HG03378 (cell line): ENCODE measurements around the gene PRR23C.
"Not testable (repeated sequence)": the region's sequence is repeated elsewhere in the genome, so short reads cannot be mapped to it uniquely, and the experiment has no call there.

Source experiments
- ATAC-seq: cut with Tn5 transposase; IDR thresholded peaks from one replicate; pipeline ENCODE4 v1.9.1; 2021; ENCODE audit warnings: mild to moderate bottlenecking, moderate library complexity; ENCODE audit not compliant: unreplicated experiment

Gene PRR23C

DNA sequence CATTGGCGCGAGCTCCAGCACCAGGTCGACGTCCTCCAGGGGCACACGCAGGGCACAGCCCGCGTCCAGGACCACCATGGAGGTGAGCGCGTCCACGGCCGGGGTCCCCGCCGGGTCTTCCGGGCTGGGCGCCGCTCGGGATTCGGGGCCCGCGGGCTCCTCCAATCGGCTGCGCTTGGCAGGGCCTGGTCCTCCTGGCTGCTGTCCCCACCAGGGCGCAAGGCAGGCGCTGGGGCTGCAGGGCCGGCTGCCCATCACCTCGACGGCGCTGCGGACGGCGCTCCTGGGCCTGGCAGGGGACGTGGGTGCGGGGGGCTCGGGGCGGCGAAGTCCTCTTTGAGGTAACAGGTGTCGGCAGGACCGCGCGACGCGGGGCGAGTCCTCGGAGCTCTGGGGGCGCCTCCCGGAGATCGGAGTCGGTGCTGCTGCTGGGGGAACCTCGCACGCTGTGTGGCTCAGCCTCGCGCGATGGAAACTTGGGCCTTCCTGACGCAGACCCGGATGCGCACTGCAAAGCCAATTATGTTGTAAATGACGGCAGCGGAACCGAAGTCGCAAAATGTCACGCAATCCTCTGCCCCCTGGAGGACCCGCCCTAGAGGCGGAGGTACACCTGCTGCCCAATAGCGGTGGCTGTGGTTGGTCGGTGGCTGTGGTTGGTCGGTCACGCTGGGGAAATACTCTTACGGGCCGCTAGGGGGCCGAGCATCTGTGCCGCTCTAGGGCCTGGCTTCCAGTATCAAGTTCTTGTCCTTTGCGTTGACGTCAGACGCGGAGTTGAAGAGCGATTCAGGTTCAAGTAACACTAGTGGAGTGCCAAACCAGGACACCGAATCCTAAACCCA, at the start of gene PRR23C:
Gene PRR23C, minus strand, starts transcription at position 527 of the 845 bp plus-strand sequence. Its CDS starts 272 bp downstream, at position 255.
- no peak for ATAC-seq

DNA sequence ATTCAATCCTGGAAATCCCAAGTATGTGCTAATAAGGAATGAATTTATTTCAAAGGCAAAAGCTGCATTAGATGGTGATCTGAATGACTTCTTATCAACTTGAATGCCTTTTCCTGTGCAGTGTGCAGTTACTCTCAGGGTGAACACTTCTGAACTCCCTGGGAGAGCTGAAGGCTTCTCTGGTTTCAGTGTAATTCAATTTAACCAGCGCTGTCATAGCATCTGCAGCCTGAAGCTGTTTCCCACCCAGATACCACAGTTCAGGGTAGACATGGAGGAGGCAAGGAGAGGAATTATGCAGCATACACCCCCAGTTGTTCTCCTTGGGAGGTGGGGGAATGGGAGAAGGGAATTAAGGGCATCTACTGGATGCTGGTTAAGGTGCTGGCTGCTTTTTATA, 49.1 kb upstream of the PRR23C start:
- ATAC-seq: no peak

DNA sequence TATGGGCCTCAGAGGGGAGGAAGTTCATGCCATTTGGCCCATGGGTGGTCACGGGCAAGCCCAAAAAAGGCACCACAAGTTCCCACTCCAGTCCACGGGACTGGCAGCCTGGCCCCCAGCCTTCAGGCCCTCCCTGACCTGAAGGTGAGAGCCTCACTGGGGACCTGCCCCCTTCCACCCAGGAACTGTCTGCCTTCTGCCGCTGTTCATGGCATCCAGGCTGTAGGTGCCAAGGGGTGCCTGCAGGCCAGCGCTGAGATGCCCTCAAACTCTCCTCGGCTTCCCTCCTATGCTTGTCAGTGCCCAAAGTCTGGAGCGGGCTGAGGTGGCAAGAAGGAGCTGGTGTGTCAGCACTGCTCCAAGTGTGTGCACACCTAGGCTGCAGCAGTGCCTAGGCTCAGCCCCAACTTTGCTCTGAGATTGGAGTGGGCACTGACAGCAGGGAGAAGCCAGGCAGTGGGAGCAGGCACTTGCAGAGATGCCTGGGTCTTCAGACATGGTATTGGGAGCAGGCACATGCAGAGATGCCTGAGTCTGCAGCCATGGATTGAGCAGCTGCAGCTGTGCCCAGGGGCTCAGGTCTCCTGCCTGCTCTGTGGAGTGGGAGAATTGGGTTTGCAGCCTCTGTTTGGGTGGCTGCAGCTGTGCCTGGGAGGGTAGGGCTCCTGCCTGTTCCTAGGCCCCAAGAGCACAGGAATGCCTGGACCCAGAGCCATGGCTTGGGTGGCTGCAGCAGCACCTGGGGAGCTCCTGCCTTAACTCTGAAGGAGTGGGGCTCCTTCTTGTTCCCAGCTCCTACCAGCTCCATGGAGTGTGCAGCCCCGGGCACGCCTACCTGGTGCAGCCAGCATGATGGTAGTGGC, 44.0 kb upstream of the PRR23C start:
- no peak for ATAC-seq

DNA sequence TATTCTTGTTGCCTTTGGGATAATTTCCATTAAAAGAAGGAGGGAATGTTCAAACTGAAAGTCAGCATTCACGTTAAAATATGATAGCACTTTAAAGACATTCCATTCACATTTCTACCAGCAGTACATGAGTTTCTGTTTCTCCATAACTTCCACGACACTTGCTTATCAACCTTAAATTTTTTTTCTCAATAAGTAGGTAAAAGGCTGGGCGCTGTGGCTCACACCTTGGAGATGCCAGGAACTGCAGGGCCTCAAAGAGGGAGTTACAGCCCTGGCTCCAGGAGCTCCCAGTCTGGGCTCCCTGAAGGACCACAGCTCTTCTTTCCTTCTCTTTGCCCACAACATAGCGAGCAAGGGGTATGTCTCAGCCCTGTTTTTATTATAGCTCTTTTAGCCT, 42.9 kb upstream of the PRR23C start:
- ATAC-seq: no peak

DNA sequence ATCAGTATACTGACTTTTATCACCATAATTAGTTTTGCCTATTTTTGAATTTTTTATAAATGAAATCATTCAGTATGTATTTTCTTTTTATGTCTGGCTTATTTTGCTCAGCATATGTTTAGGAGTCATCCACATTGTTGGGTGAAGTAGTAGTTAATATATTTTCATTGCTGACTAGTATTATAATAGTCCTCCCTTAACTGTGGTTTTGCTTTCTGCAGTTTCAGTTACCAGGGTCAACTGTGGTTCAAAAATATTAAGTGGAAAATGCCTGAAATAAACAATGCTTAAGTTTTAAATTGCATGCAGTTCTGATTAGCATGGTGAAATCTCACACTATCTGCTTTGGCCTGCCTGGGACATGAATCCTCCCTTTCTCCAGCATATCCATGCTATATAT, 39.5 kb upstream of the PRR23C start:
- no peak for ATAC-seq

DNA sequence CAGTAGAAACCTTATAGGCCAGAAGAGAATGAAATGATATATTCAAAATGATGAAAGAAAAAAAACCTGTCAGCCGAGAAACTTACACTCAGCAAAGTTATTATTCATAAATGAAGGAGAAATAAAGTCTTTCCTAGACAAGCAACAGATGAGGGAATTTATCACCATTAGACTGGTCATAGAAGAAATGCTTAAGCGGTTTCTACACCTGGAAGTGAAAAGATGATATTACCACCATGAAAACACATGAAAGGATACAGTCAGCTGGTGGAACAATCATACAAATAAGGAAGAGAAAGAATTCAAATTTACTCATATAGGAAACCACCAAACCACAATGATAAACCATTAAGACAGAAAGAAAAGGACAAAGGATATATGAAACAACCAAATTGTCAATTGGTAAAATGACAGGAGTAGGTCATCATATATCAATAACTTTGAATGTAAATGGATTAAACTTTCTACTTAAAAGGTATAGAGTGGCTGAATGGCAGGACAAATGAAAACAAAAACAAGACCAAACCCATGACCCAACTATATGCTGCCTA, 29.9 kb upstream of the PRR23C start:
- no peak for ATAC-seq

DNA sequence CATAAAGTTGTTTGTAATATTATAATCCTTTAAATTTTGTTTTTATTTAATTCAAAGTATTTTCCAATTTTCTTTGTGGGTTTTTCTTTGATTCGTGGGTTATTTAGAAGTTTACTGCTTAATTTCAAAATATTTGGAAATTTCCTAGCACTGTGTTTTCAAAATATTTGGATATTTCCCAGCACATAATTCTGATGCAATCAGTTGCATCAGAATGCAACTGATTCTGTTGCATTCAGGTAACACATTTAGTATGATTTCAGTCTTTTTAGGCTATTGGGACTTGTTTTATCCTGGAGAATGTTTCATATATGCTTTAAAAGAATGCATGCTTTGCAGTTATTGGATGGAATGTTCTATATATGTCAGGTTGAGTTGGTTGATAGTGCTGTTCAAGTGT, 18.2 kb upstream of the PRR23C start:
- no peak for ATAC-seq

DNA sequence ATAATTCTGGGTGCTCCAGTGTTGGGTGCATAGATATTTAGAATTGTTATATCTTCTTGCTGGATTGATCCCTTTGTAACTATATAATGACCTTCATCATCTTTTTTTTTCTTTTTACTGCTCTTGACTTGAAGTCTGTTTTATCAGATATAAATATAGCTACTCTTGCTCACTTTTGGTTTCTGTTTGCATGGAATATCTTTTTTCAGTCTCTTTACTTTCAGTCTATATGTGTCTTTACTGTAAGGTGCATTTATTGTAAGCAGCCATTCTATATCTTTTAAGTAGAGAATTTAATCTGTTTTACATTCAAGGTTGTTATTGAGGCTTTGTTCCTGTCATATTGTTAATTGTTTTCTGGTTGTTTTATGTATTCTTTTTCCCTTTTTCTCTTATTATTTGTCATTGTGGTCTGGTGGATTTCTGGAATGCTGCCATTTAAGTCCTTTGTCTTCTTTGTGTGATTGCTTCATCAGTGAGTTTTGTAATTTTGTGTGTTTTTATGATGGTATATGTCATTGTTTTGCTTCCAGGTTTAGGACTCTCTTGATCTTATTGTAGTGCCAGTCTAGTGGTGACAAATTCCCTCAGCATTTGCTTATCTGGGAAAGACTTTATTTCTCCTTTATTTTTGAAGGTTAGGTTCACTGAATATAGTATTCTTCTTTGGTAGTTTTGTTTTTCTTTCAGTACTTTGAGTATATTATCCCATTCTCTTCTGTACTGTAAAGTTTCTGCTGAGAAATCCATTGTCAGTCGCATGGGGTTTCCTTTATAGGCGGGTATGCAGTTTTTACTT, 8.3 kb upstream of the PRR23C start:
- ATAC-seq: no peak

DNA sequence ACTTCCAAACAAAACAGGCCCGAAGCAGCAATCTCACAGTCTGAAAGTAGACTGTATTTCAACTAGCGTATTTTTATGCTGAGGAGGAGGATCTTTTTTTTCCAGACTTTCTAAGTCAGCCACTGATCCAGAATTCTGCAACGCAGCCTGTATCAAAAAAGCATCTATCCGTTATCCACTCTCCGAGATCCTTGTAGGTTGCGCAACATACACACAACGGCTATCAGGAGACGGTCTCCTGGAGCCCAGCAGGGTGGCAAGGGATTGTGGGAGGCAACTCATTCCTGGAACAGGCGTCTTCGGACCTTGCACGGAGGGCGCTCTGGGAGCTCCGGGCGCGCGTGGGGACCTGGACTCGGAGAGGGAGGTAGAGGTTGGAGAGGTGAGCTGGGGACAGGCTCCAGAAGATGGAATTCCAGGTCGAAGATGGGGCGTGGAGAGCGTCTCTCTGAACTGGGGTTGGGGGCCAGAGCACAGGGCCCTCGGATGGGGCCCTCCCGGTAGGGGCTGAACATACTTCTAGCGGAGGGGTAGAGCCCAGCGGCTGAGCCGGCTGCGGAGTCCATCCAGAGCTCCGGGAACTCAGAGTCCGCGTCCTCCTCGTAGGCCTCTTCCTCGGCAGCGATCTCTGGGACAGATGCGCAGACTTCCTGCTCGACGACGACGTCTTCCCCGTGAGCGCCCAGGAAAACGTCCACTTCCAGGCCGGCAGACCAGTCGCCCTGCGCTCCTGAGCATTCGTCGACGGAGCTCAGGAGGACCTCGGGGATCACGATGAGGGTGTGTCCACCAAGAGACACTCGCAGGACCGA, 932 bp downstream of the PRR23C start:
- ATAC-seq: no peak

DNA sequence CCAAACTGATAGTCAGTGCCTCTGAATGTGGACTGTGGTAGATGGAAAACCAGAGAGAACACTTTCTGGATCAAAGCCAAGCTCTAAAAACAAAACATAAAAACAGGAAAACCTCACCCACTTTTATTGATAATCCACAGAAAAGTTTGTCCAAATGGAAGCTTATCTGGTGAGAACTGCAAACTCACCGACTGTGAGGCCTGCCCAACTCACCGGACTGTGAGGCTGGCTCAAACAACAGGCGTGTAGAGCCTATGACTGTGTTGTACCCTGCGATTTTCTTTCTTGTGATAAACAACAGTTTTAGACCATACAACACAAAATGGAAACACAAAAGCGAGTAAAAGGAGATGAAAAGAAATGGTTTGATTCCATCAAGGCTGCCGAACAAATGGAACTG, 7.2 kb downstream of the PRR23C start:
- no peak for ATAC-seq

DNA sequence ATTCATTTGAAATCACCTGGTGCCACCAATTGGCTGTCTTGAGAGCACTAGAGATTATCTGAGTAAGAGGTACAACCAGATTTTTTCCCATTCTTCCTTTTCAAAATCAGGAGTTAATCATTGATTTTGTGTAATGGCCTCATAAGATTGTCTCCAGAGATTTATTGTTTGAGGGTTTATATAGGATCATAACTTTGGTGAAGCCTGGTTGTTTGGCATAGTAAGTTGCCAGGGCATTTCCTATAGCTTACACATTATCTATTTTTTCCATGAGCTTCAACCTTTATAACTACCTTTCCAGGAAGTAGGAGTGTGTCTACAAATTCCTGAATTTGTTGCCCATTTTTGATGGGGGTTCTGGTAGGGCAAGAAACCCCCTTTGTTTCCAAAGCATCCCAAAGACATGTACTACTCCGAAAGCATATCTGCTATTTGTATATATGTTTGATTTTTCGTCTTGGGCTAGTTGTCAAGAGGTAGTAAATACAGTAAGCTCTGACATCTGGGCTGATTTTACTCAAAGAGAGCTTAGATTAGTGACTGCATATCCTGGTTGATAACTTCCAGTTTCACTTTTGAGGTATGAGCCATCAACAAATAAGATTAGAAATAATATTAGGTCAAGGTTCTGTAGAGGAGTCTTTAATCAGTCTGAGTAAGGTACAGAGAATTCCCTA, 12.2 kb downstream of the PRR23C start:
- ATAC-seq: no peak

DNA sequence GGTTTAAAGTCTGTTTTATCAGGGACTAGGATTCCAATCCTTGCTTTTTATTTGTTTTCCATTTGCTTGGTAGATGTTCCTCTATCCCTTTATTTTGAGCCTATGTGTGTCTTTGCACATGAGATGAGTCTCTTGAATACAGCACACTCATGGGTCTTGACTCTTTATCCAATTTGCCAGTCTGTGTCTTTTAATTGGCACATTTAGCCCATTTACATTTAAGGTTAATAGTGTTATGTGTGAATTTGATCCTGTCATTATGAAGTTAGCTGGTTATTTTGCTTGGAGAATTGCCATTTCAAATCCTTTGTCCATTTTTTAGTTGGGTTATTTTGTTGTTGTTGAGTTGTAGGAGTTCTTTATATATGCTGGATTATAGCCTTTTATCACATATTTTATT, 14.1 kb downstream of the PRR23C start:
- not testable (repeated sequence) for ATAC-seq

DNA sequence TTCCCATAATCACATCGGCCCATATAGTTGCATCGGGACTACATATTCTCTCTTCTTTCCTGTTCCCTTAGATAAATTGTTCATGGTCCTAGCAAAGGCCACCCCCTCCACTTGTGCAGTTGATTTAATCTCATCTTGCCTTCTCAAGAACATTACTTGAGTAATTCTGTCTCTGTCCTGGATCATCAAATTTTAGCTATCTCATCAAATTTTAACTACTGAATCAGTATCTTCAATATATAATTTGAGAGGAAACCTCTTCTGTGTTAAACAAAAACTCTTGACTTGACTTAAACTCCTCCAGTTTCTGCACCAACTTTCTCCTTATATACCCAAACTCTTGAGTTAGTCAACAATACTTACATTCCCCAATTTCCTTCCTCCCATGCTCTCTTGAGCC, 19.7 kb downstream of the PRR23C start:
- ATAC-seq: no peak

DNA sequence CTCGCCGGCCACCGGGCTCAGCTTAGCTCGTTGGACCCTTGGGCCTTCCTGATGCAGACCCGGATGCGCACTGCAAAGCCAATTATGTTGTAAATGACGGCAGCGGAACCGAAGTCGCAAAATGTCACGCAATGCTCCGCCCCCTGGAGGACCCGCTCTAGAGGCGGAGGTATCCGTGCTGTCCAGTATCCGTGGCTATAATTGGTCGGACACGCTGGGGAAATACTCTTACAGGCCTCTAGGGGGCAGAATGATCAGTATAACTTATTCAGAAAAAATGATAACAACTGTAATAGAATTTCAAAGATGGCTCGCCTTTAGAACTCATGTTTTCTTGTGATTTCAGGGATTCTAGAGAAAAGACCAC, 23.8 kb downstream of the PRR23C start, which contains the start of gene PRR23B:
Gene PRR23B, minus strand, starts transcription at position 59 of the 367 bp plus-strand sequence. CDS start 265 bp downstream, outside the sequence.
- no peak for ATAC-seq

DNA sequence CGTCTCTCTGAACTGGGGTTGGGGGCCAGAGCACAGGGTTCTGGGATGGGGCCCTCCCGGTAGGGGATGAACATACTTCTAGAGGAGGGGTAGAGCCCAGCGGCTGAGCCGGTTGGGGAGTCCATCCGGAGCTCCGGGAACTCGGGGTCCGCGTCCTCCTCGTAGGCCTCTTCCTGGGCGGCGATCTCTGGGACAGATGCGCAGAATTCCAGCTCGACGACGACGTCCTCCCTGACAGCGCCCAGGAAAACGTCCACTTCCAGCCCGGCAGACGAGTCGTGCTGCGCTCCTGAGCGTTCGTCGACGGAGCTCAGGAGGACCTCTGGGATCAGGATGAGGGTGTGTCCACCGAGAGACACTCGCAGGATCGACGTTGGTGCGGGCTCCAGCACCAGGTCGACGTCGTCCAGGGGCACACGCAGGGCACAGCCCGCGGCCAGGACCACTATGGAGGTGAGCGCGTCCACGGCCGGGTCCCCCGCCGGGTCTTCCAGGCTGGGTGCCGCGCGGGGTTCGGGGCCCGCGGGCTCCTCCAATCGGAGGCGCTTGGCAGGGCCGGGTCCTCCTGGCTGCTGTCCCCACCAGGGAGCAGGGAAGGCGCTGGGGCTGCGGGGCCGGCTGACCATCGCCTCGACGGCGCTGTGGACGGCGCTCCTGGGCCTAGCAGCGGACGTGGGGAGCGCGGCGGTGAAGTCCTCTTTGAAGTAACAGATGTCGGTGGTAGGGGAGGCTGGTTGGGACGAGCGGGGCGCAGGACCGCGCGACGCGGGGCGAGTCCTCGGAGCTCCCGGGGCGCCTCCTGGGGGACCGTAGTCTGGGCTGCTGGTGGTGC, 24.4 kb downstream of the PRR23C start:
- no peak for ATAC-seq

DNA sequence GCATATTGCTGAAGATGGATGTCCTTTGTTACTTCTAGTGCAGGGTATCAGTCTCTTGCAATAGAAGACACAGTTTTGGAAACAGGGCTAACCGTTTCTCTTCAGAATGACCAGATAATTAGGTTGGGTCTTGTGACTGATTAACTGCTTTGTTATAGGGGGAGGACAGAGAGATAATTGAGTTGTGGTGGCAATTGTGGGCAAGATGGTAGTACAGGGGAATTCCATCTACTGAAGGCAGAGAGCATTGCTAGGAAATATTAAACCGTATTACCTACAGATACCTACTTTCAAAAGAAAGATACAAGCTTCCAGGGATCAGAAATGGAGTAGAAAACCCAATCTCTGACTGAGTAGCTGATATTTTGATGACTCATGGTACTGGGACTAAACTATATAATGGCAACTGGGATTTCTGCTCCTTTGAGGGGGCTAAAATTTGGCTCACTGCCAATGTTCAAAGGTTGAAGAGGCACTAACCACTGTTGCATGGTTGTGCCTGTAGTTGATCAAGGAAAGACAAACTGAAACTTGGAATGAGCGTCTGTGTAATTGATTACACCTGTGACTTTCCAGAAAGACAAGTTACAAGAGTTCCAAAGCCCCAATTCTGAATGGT, 28.2 kb downstream of the PRR23C start:
- no peak for ATAC-seq

DNA sequence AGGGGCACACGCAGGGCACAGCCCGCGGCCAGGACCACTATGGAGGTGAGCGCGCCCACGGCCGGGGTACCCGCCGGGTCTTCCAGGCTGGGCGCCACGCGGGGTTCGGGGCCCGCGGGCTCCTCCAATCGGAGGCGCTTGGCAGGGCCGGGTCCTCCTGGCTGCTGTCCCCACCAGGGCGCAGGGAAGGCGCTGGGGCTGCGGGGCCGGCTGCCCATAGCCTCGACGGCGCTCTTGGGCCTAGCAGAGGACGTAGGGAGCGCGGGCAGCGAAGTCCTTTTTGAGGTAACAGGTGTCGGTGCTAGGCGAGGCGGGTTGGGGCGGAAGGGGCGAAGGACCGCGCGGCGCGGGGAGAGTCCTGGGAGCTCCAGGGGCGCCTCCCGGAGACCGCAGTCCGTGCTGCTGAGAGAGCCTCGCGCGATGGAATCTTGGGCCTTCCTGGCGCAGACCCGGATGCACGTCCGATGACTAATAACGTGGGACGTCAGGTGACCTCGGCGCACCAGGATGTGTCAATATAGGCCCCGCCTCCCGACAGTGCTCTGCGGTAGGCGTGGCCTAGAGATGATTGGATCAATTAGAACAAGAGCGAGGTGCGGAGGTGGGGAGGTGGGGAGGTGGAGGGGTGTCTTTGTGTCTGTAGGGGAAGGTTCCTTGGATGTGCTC, 38.5 kb downstream of the PRR23C start, which contains the start of gene PRR23A:
Gene PRR23A, minus strand, starts transcription at position 218 of the 666 bp plus-strand sequence. Its CDS starts 0 bp downstream, at position 218.
- ATAC-seq: no peak
